Measurements from ENCODE around the gene RUNX2. TPM values are rescaled to one million over a fixed set of nuclear protein-coding genes. Genes with fewer than 3 reads are reported as not detected.
A peak's percentile ranks its signal among the peaks of the same experiment; 100 is the strongest.

RUNX2 gene
- total RNA-seq, 2 experiments from 2014 or later: 33.4 to 34.9 TPM

DNA sequence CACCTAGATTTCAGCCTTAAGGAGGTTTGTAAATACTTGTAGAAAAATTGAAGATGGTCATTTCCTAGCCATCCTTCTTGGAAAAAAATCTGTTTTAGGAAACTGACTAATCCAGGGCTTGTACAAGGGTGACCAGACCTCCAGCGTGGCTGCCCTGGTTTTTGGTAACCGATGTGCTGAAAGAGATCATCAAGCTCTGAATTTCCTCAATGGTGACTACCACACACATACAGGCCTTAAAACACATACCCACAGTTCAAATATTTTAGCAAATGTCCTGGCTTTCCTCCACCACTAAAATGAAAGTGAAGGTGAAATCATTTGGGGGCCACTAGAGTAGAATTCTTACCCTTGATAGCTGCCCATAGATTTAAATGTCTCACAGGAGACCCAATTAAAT lies 264.9 kb downstream of the RUNX2 start:
- H3K4me3 Mint-ChIP-seq: no peak overlapping the region
- H3K36me3 Mint-ChIP-seq: peaks cover 6% of the 10 kb centered on the region
- intact Hi-C loops (cut with micrococcal nuclease): loop anchor here (5.0 to 10.0 kb wide), 2 partner anchors 209 to 428 kb away; no protein-coding TSS in a partner anchor
- H3K27me3 Mint-ChIP-seq: no peaks in the 10 kb centered on the region
- ChIA-PET POLR2A (no interaction called here), CTCF (no interaction called here)
- H3K4me1 Mint-ChIP-seq (ENCODE audit: low read depth): peaks cover 79% of the 10 kb centered on the region
- H3K27ac Mint-ChIP-seq: no peak overlapping the region
- DNase-seq: no peak
- H3K9me3 Mint-ChIP-seq: no peaks in the 10 kb centered on the region

- peaks cover 9% of the 10 kb centered on the region for H3K9me3 Mint-ChIP-seq
- peaks cover 13% of the 10 kb centered on the region for H3K36me3 Mint-ChIP-seq
- intact Hi-C loops (cut with micrococcal nuclease): loop anchor here (1.0 to 10.0 kb wide), 6 partner anchors 8 to 430 kb away; no protein-coding TSS in a partner anchor
- ChIA-PET POLR2A (interaction anchor here (0.7 to 1.3 kb wide), 8 partner anchors 13 to 329 kb away, joined by 3 to 8 read pairs (median 3); partner anchors contain the start of gene SUPT3H), CTCF (interaction anchor here (0.6 to 1.6 kb wide), 5 partner anchors 11 to 335 kb away, joined by 3 to 4 read pairs (median 4); no protein-coding TSS in a partner anchor)
- peaks cover 67% of the 10 kb centered on the region for H3K4me1 Mint-ChIP-seq (ENCODE audit: low read depth)
- H3K4me3 Mint-ChIP-seq: no peak overlapping the region
- H3K27me3 Mint-ChIP-seq: no peaks in the 10 kb centered on the region
- no peak for DNase-seq
- peak overlapping the region; percentile 78 for H3K27ac Mint-ChIP-seq
Measured at GRCh38 chr6:45595010-45595851, 267.1 kb downstream of the RUNX2 start.

- Mint-ChIP-seq H3K4me1 (ENCODE audit: low read depth) (peaks cover 46% of the 10 kb centered on the region), H3K27me3 (no peaks in the 10 kb centered on the region), H3K4me3 (no peak overlapping the region), H3K9me3 (peaks cover 16% of the 10 kb centered on the region), H3K27ac (no peak overlapping the region), H3K36me3 (peaks cover 18% of the 10 kb centered on the region)
- CTCF ChIA-PET: no interaction called here
- no peak for DNase-seq
- POLR2A ChIA-PET: no interaction called here
- intact Hi-C loops (cut with micrococcal nuclease): loop anchor here (10.0 kb wide), 1 partner anchor 433 kb away; no protein-coding TSS in a partner anchor
Measured at GRCh38 chr6:45597424-45597823, 269.3 kb downstream of the RUNX2 start.

DNA sequence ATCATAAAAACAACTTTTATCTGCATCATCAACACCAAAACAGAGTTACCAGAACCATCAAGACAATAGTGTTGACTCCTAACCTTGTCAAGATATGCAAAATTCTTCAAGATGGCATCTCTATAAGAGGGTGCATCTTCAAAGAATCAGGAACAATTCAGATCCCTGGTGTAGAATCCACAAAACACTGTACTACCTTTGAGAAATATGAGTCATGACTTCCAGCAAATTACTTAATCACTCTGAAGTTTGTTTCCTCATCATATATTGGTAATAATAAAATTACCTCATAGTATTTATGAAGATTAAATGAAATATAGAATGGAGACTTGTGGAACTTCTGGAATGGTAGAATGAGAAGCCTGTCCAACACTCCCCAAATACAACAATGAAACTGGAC lies 270.9 kb downstream of the RUNX2 start:
- ChIA-PET POLR2A (no interaction called here), CTCF (no interaction called here)
- peaks cover 32% of the 10 kb centered on the region for H3K4me1 Mint-ChIP-seq (ENCODE audit: low read depth)
- H3K4me3 Mint-ChIP-seq: no peak overlapping the region
- DNase-seq: no peak
- peaks cover 27% of the 10 kb centered on the region for H3K9me3 Mint-ChIP-seq
- H3K36me3 Mint-ChIP-seq: peaks cover 22% of the 10 kb centered on the region
- intact Hi-C loops (cut with micrococcal nuclease): loop anchor here (10.0 kb wide), 1 partner anchor 434 kb away; no protein-coding TSS in a partner anchor
- no peak overlapping the region for H3K27ac Mint-ChIP-seq
- no peaks in the 10 kb centered on the region for H3K27me3 Mint-ChIP-seq

DNA sequence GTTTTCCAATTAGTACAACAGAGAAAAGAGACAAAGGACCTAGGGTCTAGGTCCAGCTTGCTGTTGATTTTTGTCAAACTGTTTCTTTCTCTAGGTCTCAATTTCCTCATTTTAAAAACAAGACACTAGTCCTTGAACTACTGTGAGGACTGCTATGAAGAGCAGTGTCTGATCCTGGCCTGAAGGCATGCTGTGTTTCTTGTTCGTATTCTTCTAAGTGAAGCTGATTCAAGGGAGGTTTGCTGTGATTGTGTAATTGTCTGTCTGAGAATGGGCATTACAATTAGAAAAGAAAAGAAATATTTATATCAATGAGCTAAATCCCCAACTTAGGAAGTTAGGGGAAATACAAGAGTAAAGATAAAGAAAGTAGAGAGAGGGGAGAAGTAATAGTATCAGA lies 277.8 kb downstream of the RUNX2 start:
- H3K4me1 Mint-ChIP-seq (ENCODE audit: low read depth): peaks cover 39% of the 10 kb centered on the region
- DNase-seq: no peak
- ChIA-PET CTCF (interaction anchor here (1.4 kb wide), 1 partner anchor 109 kb away, joined by 5 read pairs; no protein-coding TSS in a partner anchor), POLR2A (no interaction called here)
- no peak overlapping the region for H3K27ac Mint-ChIP-seq
- no peak overlapping the region for H3K4me3 Mint-ChIP-seq
- peaks cover 19% of the 10 kb centered on the region for H3K9me3 Mint-ChIP-seq
- intact Hi-C loops (cut with micrococcal nuclease): loop anchor here (5.0 kb wide), 2 partner anchors 226 to 316 kb away; no protein-coding TSS in a partner anchor
- peaks cover 10% of the 10 kb centered on the region for H3K36me3 Mint-ChIP-seq
- H3K27me3 Mint-ChIP-seq: no peaks in the 10 kb centered on the region

DNA sequence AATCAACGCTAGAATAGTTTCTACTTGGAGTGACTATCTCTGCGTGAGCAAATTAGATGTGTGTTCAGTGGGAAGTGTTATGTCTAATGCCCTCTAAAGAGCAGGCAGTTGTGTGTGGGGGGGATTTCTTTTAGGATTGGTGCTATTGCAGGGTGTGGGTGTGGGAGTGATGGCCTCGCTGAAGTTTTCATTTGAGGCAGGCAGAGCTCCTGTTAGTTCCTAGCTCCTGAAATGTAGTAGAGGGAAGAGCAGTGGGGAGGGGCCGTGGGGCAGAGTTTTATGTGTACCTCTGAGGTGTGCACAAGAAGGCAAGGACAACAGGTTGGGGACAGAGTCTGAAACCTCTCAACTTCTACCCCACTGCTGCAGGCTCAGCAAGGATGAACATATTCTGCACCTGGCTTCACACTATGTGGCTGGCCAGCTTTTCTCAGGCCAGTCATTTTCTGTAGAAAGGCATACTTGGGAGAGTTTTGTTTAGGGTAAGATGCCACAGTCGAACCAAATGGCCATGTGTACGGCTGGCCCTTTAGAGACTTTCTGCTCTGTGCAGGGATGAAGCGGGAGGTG lies 278.8 kb downstream of the RUNX2 start:
- no peak overlapping the region for H3K4me3 Mint-ChIP-seq
- H3K4me1 Mint-ChIP-seq (ENCODE audit: low read depth): peaks cover 39% of the 10 kb centered on the region
- DNase-seq: no peak
- CTCF ChIA-PET: interaction anchor here (1.3 kb wide), 1 partner anchor 108 kb away, joined by 3 read pairs; no protein-coding TSS in a partner anchor
- H3K9me3 Mint-ChIP-seq: peaks cover 18% of the 10 kb centered on the region
- H3K27me3 Mint-ChIP-seq: no peaks in the 10 kb centered on the region
- peaks cover 10% of the 10 kb centered on the region for H3K36me3 Mint-ChIP-seq
- POLR2A ChIA-PET: interaction anchor here (1.1 kb wide), 1 partner anchor 102 kb away, joined by 3 read pairs; no protein-coding TSS in a partner anchor
- H3K27ac Mint-ChIP-seq: no peak overlapping the region
- intact Hi-C loops (cut with micrococcal nuclease): loop anchor here (5.0 kb wide), 2 partner anchors 225 to 315 kb away; no protein-coding TSS in a partner anchor

- ChIA-PET POLR2A (interaction anchor here (0.6 to 2.0 kb wide), 5 partner anchors 12 to 107 kb away, joined by 3 to 8 read pairs (median 5); no protein-coding TSS in a partner anchor), CTCF (interaction anchor here (1.3 kb wide), 1 partner anchor 107 kb away, joined by 3 read pairs; no protein-coding TSS in a partner anchor)
- Mint-ChIP-seq H3K4me3 (no peak overlapping the region), H3K36me3 (peaks cover 10% of the 10 kb centered on the region), H3K9me3 (peaks cover 18% of the 10 kb centered on the region), H3K27ac (peak overlapping the region; percentile 86), H3K4me1 (ENCODE audit: low read depth) (peaks cover 39% of the 10 kb centered on the region), H3K27me3 (no peaks in the 10 kb centered on the region)
- intact Hi-C loops (cut with micrococcal nuclease): loop anchor here (1.0 to 5.0 kb wide), 6 partner anchors 12 to 315 kb away; no protein-coding TSS in a partner anchor
- no peak for DNase-seq
Measured at GRCh38 chr6:45607798-45608197, 279.7 kb downstream of the RUNX2 start.

DNA sequence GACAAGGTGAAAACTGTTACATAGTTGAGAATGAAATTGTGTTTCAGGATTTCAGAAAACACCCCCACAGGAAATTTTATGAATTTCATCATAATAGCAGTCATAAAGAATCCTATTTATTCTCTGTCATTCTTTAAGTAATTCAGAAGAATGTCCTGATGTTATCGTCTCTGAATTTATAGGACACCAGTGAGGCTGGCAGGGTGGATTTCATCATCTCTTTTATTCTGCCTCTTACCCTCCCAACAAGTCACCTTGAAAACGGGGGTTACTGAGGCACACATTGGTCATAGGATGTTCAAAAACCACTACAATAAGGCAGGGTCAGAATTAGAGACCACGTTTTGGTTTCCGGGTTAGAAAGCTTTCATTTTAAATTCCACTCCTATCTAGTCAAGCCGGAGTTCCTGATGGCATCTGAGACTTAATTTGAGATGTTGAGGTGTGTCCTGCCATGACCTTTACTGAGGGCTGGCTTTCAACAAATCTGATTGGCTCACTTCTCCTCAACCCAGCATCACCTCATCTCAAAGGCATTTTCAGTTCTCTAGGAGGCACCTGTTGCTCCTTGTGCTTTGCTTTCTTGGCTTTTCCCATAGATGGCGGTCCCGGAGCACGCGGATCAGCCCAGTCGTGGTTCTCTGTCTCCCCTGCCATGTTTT lies 280.3 kb downstream of the RUNX2 start:
- ChIA-PET POLR2A (interaction anchor here (0.6 to 2.0 kb wide), 4 partner anchors 13 to 106 kb away, joined by 4 to 8 read pairs (median 6); no protein-coding TSS in a partner anchor), CTCF (interaction anchor here (1.3 kb wide), 1 partner anchor 106 kb away, joined by 3 read pairs; no protein-coding TSS in a partner anchor)
- intact Hi-C loops (cut with micrococcal nuclease): loop anchor here (1.0 to 5.0 kb wide), 6 partner anchors 13 to 314 kb away; no protein-coding TSS in a partner anchor
- H3K4me3 Mint-ChIP-seq: no peak overlapping the region
- DNase-seq: peak; percentile 34
- H3K4me1 Mint-ChIP-seq (ENCODE audit: low read depth): peaks cover 39% of the 10 kb centered on the region
- H3K27me3 Mint-ChIP-seq: peaks cover 1% of the 10 kb centered on the region
- peaks cover 14% of the 10 kb centered on the region for H3K9me3 Mint-ChIP-seq
- H3K36me3 Mint-ChIP-seq: peaks cover 10% of the 10 kb centered on the region
- H3K27ac Mint-ChIP-seq: peak overlapping the region; percentile 86

- Mint-ChIP-seq H3K27me3 (peaks cover 1% of the 10 kb centered on the region), H3K36me3 (peaks cover 7% of the 10 kb centered on the region), H3K4me3 (no peak overlapping the region), H3K9me3 (peaks cover 6% of the 10 kb centered on the region), H3K4me1 (ENCODE audit: low read depth) (peaks cover 37% of the 10 kb centered on the region), H3K27ac (peak overlapping the region; percentile 86)
- ChIA-PET POLR2A (interaction anchor here (1.5 to 2.0 kb wide), 2 partner anchors 14 to 95 kb away, joined by 4 to 8 read pairs; no protein-coding TSS in a partner anchor), CTCF (interaction anchor here (1.0 kb wide), 1 partner anchor 105 kb away, joined by 3 read pairs; no protein-coding TSS in a partner anchor)
- intact Hi-C loops (cut with micrococcal nuclease): loop anchor here (2.0 to 5.0 kb wide), 3 partner anchors 68 to 313 kb away; no protein-coding TSS in a partner anchor
- no peak for DNase-seq
Measured at GRCh38 chr6:45609141-45609638, 281.1 kb downstream of the RUNX2 start.

GRCh38 chr6:45610374-45610773 lies 282.2 kb downstream of the RUNX2 start:
- peaks cover 43% of the 10 kb centered on the region for H3K4me1 Mint-ChIP-seq (ENCODE audit: low read depth)
- H3K9me3 Mint-ChIP-seq: no peaks in the 10 kb centered on the region
- DNase-seq: no peak
- H3K4me3 Mint-ChIP-seq: no peak overlapping the region
- peaks cover 1% of the 10 kb centered on the region for H3K27me3 Mint-ChIP-seq
- intact Hi-C loops (cut with micrococcal nuclease): no loop called here
- ChIA-PET POLR2A (no interaction called here), CTCF (interaction anchor here (0.6 to 1.1 kb wide), 3 partner anchors 15 to 443 kb away, joined by 3 to 4 read pairs (median 3); no protein-coding TSS in a partner anchor)
- no peak overlapping the region for H3K27ac Mint-ChIP-seq
- H3K36me3 Mint-ChIP-seq: peaks cover 3% of the 10 kb centered on the region

DNA sequence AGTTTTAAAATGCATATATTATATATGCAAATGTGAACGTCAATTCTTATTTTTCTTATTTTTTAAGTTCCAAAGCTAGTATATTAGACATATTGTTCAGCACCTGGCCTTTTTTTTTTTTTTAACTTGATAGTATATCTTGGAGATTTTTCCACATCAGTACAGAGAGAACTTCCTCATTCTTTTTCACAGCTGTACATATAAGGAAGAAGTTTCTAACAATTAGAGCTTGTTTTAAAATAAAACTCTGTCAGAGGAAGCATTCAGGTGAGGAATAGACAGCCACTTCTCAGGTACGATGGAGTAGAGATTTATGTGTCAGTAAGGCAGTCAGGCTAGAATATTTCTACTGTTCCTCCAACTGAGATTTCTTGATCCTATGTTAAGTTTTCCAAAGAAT lies 282.7 kb downstream of the RUNX2 start:
- no peak for DNase-seq
- Mint-ChIP-seq H3K4me1 (ENCODE audit: low read depth) (peaks cover 47% of the 10 kb centered on the region), H3K36me3 (peaks cover 3% of the 10 kb centered on the region), H3K4me3 (no peak overlapping the region), H3K27ac (no peak overlapping the region), H3K9me3 (no peaks in the 10 kb centered on the region), H3K27me3 (peaks cover 1% of the 10 kb centered on the region)
- ChIA-PET CTCF (interaction anchor here (0.6 to 1.1 kb wide), 4 partner anchors 16 to 1793 kb away, joined by 3 to 4 read pairs (median 4); no protein-coding TSS in a partner anchor), POLR2A (interaction anchor here (0.6 kb wide), 1 partner anchor 99 kb away, joined by 3 read pairs; no protein-coding TSS in a partner anchor)
- intact Hi-C loops (cut with micrococcal nuclease): no loop called here
